MV-4-11 (cell line): Measurements from ENCODE around the gene PRND.
A peak's percentile ranks its signal among the peaks of the same experiment; 100 is the strongest.
"Not testable (repeated sequence)": the region's sequence is repeated elsewhere in the genome, so short reads cannot be mapped to it uniquely, and the experiment has no call there.

Experiments
- DNase-seq: peaks from one replicate; lab custom pipeline; 2025; lab: John Stamatoyannopoulos, UW

Gene PRND

DNA sequence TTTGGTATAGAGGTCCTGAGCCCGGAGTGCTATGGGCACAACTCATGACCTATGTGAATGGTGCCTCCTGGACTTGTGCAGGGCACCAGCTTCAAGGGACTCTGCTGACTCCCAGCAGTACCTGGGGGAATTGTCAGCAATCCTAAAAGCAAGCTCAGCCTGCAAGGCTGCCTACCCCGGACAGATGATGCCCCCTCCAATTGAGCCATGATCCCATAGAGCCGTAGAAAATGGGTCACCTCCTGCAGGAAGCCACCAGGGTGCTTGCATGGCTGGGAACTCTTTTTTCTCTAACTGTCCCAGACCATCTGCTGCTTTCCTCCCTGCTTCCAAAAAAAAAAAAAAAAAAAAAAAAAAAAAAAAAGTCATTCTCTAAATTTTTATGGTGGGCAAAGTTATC lies 12.9 kb upstream of the PRND start:
- DNase-seq, result no peak

DNA sequence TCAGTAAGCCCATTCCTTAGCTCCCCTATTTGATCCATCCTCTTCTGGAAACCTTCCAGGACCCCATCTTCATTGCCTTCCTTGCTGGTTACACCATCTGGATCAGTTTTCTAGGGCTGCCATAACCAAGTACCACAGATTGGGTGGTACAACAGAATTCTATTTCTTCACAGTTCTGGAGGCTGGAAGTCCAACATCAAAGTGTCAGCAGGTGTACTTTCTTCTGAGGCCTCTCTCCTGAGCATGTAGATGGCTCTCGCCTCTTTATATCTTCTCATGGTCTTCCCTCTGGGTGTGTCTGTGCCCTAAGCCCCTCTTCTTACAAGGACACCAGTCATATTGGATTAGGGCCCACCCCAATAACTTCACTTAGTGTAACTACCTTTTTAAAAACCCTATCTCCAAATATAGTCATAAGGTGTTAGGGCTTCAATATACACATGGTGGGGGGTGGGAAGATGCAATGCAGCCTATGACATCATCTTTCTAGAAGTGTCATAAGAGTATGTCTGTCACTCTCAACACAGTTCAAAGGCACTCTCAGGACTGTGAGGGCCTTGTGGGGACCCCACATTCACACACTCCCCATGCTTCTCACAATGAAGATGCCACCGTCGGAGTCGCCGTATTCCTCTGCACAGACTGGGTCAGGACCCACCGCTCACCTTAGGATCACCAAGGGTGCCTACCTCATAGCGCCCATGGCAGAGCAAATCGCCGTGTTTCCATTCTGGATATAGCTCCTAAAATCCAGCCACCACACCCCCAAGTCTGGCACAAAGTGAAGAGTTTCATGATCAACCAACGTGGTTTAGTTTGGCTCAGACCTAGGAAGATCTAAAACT lies 12.2 kb upstream of the PRND start:
- DNase-seq, result no peak

DNA sequence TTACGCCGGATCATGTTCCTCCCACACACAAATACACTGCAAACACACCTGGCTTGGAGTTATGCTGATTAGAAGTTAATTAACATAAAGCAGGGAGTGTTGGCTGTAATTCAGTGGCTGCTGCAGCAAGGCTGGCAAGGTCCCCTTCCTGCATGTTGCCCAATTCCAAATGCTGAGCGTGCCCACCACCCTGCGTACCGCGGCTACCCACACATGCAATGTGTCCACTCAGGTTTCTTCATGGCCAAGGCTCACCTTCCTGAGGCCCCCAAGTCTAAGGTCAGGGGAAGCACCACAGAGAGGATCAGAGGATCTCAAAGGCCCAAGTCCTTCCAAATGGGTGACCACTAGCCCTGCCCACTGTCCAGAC lies 11.6 kb upstream of the PRND start:
- DNase-seq, result no peak

DNA sequence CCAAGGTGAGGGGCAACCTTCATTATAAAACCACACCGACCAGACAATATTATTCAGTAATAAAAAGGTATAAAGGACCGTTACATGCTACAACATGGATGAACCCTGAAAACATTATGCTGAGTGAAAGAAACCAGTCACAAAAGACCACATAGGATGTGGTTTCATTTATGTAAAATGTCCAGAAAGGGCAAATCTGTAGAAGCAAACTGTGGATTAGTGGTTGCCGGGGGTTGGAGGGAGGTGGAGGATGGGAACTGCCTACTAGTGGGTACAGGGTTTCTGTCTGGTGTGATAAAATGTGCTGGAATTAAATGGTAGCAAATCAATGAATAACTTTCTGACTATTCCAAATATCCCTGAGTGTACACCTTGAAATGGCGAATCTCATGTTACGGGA lies 10.2 kb upstream of the PRND start:
- DNase-seq, result peak; percentile 82

DNA sequence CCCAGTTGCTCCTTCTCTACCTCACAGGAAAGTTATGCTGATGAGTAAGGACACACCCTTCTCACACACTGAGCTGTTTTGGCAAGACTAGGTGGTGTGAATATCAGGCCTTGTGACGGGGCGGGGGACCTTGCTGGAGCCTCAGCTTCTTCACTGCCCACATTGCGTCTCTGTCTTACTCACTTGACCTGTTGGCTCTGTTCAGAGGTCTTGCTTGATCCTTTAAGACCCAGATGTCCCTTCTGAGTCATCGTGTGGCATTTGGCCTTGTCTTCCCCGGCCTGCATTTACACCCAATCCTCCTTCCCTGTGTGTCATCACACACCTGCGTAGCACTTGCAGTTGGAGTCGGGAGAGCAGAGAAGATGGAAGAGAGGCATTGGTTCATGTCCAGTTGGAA lies 8.3 kb upstream of the PRND start:
- DNase-seq, result peak; percentile 54

DNA sequence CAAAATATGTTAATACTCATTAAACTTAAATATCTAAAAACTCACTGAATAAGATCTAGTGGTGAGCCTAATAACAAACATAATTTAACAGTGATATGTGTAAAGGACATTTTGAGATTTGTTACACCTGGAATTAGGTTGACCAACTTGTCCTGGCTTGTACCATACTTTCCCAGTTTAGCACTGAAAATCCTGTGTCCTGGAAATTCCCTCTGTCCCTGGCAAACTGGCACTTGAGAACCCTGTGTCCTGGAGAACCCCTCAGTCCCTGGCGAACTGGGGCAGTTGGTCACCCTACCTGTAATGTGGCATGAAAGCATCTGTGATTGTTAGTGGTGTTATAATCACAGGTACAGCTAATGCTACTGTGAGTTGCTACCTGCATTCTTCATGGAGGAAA lies 6.9 kb upstream of the PRND start:
- DNase-seq, result no peak

DNA sequence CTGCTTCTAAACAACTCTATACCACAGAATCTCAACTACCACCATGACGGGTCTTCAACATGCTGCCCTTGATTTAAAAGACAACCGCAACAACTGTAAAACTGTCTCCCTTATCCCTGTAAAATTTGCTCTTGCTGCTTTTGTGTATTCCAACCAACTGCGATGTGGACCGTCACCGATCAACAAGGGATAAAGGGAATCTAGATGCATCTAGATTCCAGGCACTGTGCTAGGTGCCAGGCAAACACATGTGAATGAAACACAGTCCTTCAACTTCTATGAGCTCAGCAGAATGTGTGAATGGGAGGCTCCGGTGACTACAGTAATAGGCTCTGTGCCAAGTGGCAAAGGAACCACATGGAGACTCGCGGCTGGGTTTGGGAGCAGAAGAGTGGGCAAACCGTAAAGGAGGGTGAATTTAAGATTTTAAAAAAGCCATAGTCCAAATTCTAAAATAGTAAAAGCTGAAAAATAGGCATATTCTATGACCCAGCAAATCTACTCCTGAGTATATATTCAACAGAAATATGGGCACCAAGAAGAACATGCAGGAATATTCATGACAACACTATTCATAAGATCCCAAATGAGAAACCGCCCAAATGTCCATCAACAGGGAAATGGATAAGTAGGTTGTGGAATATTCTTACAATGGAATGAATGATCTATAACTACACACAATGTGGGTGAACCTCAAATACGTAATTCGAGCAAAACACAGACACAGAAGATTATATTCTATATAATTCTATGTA lies 3.7 kb upstream of the PRND start:
- DNase-seq, result no peak

DNA sequence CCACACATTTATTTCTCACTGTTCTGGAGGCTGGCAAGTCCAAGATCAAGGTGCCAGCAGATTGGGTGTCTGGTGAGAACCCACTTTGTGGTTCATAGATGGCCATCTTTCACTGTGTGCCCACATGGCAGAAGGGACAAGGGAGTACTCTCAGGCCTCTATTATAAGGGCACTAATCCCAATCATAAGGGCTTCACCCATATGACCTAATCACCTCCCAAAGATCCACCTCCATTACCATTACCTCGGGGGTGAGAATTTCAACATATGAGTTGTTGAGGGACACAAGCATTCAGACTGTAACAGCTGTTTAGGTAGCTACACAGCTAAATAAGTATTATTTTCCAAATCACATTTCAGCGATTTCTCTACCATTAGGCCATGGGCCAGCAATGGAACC lies 2.5 kb upstream of the PRND start:
- DNase-seq, result no peak

DNA sequence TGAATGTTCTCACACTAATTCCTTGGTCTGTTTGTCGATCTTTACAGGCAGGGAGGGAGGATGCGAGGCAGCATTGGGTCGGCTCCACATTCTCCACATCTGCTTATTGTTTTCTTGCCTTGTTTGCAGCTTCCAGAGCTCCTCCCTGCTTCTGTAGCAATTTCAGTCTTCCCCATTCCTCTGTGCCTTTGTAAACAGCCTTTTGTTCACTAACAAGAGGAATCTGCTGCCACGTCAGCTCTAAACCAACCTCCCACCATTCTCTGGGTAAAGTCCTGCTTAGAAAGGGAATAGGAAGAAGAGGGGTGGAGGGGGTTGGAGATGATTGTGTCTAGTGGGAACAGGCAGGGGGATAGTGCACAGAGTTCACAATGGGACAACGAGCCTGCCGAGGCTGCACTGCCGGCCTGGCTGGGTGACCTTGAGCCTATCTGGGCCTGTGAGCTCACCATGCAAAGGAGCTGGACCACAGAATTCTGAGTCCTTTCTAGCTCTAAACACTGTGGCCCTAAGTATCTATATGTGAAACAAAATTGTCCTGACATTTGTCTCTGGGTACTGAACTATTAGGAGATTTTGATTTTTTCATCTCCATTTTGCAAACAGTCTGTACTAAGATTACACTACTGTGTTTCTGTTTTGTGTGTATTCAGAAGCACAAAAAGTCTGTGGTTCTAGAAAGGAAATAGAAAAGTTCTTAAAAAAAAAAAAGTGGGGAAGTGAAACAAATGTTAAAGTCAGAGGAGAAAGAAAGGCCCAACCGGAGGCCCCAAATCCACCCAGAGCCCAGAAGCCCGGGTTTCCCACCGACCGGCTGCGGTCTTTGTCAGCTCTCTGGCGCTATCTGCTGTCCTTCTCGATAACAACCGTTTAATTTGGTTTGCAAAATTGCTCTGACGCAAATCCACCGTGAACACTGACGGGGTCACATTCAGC lies 1.4 kb upstream of the PRND start:
- DNase-seq, result peak; percentile 96

DNA sequence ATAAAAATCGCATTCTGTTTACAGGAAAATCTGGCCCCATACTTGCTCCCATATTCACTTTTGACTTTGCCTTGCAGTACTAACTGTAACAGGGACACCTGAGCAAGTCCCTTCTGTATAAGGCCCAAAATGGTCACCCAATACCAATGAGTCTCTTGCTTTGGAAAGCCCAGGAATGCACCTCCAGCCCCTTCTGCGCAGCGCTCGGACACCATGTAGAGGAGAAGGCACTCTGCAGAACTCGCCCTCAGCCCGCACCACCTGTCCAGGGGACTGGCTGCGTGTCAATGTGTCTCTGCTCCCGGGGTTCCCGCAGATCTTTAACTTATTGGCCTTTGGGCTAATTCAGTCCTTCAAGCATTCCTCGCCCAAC lies 746 bp upstream of the PRND start:
- no peak for DNase-seq

DNA sequence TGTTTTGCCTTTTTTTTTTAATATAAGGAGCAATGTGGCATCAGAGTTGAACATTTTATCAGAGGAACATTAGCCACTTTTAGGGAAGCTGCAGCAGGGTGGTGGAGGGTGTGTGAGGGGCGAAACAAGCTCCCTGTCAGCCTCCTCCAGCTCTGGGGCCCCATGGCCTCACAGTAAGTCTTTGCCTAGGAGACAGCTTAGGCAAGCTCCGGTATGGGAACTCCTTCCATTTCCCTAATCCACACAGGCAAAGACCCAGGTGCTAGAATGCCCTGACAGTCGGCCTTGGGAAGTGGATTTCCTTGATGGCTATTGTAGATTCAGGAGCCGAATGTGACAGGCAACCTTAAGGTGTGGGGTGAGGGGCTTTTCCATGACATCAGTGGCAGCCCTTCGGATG lies 862 bp downstream of the PRND start:
- no peak for DNase-seq

DNA sequence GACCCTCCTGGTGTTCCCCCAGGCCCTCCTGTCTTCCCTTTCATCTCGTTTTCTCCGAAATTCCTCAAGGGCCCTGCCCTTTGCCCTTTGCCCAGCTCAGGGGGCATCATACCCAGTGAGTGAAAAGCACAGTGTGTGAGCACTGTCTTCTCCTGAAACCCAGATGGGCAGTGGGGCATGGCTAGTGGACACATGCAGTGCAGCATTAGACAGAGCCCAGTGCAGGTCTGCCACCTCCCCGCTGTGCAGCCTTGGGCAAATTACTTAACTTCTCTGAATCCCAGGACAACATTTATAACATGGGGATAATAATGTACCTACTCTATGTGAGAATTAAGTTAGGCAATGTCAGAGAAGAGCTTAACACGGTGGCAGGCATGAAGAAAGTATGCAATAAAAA lies 1.3 kb downstream of the PRND start:
- DNase-seq, result no peak

DNA sequence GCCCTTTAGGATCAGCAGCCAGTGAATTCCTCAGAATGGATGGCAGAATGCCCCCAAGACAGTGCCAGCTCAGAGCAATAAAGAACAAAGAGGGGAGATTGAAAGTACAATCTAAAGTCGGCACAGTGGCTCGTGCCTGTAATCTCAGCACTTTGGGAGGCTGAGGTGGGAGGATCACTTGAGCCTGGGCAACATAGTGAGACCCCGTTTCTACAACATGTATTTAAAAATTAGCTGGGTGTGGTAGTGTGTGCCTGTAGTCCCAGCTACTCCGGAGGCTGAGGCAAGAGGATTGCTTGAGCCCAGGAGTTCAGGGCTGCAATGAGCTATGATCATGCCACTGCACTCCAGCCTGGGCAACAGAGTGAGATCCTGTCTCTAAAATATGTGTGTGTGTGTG lies 1.8 kb downstream of the PRND start:
- DNase-seq, result not testable (repeated sequence)

DNA sequence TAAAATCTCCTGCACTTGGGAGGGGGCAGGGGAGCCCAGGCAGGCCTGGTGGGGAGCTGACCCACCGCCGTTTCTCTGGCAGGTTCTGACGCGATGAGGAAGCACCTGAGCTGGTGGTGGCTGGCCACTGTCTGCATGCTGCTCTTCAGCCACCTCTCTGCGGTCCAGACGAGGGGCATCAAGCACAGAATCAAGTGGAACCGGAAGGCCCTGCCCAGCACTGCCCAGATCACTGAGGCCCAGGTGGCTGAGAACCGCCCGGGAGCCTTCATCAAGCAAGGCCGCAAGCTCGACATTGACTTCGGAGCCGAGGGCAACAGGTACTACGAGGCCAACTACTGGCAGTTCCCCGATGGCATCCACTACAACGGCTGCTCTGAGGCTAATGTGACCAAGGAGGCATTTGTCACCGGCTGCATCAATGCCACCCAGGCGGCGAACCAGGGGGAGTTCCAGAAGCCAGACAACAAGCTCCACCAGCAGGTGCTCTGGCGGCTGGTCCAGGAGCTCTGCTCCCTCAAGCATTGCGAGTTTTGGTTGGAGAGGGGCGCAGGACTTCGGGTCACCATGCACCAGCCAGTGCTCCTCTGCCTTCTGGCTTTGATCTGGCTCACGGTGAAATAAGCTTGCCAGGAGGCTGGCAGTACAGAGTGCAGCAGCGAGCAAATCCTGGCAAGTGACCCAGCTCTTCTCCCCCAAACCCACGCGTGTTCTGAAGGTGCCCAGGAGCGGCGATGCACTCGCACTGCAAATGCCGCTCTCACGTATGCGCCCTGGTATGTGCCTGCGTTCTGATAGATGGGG lies 3.0 kb downstream of the PRND start:
- DNase-seq, result no peak

DNA sequence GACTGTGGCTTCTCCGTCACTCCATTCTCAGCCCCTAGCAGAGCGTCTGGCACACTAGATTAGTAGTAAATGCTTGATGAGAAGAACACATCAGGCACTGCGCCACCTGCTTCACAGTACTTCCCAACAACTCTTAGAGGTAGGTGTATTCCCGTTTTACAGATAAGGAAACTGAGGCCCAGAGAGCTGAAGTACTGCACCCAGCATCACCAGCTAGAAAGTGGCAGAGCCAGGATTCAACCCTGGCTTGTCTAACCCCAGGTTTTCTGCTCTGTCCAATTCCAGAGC lies 3.5 kb downstream of the PRND start:
- no peak for DNase-seq

DNA sequence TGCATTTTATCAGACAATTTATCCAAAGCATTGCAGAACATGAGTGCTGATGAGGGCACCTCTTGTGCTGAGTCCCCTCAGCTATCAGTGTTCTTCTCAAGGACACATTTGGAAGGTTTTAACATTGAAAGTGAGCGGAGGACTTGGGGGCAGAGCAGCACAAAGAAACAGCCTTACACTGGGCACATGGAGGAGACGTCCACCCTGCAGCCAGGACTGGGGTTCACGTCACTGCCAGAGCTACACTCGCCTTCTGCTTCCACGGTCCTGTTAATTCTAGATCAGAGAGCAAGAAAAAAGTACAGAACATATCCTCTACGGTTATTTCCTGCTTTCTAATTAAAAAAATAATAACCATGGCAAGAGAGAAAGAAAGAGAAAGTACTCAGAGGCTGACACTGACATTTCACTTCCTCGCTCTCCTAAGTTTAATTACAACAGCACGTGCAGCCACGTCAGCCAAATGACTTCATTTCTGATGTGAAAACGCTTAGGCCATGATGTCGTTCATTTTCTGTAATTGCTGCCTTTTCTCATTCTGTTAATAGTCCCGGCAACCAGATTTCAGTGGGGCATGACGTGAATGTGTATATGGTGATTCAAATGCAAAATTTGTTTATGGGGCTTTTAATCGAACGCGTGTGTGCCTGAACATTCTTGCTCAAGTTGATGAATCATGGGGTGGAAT lies 5.1 kb downstream of the PRND start:
- DNase-seq, result peak; percentile 62

DNA sequence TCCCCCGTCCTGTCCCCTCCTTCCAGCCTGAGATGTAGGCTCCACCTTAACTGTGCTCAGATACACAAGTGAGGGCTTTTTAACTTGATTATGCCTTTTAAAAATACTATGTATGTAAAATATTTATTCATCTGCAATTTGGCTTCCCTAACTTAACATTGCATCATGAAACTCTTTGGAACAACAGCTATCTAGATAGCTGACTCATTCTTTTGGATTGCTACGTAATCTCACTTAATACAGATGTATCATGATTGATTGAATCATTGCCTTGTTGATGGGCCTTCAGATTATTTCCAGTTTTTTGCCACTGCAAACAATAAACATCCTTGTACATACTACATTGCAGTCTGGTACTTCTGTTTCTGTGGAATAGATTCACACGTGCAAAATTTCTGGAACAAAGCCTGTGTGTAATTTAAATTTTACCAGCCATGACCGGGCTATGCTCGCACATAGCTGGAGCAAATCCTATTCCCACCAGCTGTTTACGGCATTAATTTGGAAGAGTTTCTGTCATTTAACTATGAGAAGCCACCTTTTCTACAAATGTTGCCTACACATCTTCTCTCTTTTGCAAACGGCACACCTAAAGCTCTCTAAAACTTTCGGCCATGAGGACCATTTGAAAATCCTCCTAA lies 6.5 kb downstream of the PRND start:
- DNase-seq, result no peak

DNA sequence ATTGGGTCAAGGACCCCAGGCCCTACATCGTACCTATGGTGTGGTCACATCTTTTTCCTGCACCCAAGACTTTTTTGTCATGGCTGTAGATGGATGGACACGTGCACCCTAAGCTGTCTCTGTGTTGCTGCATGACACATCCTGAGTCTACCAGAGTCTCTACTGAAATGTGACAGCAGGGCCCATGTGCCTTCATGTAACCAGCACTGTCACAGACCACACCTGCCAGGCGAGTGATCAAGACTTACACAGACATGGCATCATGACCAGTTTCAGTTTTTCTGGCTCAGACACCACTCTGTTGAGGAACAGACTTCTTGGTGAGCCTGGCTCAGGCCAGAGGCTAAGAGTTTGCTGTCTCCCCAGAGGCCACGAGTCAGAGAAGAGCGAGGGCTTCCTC lies 7.6 kb downstream of the PRND start:
- no peak for DNase-seq

DNA sequence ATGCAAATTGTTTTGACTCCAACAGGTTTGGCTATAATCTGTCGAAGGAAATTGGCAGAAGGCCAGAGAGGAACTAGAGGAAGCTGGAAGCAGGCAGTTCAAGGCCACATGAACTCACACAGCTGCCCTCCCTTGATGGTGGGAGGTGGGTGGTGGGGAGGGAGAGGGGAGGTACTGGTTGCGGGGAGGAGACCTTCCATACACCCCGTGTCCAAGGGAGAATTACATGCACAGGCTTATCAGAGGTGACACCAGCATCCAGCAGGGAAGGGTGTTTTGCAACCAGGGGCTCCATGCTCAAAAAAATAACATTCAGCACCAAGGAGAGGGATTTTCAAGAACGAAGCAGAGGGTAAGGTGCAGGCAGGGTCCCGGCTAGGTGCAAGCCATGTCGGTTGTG lies 9.1 kb downstream of the PRND start:
- DNase-seq, result no peak

DNA sequence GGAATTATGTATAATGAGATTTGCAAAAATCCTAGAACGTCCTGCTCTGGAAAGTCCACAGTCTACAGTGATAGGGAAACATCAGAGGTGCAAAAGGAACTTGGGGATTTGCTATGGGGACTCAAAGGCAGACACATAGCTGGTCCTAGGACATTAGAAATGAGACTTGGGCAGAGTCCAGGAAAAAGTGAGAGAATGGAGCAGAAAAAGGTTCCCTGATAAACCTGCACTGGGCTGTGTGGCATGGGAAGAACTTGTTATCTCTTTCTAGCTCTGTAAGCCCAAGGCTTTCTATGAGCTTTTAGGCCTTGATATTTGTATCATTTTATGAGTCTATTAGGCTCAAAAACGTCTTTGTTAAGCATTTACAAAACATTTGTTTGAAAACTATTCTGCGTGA lies 15.2 kb downstream of the PRND start:
- DNase-seq, result no peak
